ENCODE results near the gene LDLR. TPM values are rescaled to one million over a fixed set of nuclear protein-coding genes. Genes with fewer than 3 reads are reported as not detected.
"Not testable (repeated sequence)": the region's sequence is repeated elsewhere in the genome, so short reads cannot be mapped to it uniquely, and the experiment has no call there.

LDLR gene
- total RNA-seq, 4 donors from 2014 or later: 26.4 to 275 (median 109) TPM

DNA sequence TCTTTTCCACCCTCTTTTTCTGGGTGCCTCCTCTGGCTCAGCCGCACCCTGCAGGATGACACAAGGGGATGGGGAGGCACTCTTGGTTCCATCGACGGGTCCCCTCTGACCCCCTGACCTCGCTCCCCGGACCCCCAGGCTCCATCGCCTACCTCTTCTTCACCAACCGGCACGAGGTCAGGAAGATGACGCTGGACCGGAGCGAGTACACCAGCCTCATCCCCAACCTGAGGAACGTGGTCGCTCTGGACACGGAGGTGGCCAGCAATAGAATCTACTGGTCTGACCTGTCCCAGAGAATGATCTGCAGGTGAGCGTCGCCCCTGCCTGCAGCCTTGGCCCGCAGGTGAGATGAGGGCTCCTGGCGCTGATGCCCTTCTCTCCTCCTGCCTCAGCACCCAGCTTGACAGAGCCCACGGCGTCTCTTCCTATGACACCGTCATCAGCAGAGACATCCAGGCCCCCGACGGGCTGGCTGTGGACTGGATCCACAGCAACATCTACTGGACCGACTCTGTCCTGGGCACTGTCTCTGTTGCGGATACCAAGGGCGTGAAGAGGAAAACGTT, 24.0 kb downstream of the LDLR start:
- Histone ChIP-seq H3K27me3 (no peaks in the 10 kb centered on the region), H3K4me3 (no peak overlapping the region), H3K4me1 (no peaks in the 10 kb centered on the region), H3K9me3 (no peaks in the 10 kb centered on the region), H3K27ac (no peak overlapping the region), H3K36me3 (peaks cover 0 to 91% (median 38%) of the 10 kb centered on the region in 4 donors)
- no peak for TF ChIP-seq EP300 (IDR thresholded peaks at IDR 0.05; ENCODE audit: low read depth)
- TF ChIP-seq POLR2AphosphoS5 (IDR thresholded peaks at IDR 0.05): no peak
- TF ChIP-seq, protein P1, sequence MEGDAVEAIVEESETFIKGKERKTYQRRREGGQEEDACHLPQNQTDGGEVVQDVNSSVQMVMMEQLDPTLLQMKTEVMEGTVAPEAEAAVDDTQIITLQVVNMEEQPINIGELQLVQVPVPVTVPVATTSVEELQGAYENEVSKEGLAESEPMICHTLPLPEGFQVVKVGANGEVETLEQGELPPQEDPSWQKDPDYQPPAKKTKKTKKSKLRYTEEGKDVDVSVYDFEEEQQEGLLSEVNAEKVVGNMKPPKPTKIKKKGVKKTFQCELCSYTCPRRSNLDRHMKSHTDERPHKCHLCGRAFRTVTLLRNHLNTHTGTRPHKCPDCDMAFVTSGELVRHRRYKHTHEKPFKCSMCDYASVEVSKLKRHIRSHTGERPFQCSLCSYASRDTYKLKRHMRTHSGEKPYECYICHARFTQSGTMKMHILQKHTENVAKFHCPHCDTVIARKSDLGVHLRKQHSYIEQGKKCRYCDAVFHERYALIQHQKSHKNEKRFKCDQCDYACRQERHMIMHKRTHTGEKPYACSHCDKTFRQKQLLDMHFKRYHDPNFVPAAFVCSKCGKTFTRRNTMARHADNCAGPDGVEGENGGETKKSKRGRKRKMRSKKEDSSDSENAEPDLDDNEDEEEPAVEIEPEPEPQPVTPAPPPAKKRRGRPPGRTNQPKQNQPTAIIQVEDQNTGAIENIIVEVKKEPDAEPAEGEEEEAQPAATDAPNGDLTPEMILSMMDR (IDR thresholded peaks at IDR 0.05): no peak
- TF ChIP-seq POLR2A (IDR thresholded peaks at IDR 0.05): no peak
- 96% methylated on average over 23 of the region's 27 CpGs; no CpG with 5 or more reads in 1 of the 2 donors for WGBS, 2 donors (ENCODE audit: low coverage in 1 of 2)
- intact Hi-C loops (cut with DNase I; ENCODE audit: low total_unique reads): loop anchor here (10.0 kb wide), 1 partner anchor 332 kb away; no protein-coding TSS in a partner anchor
- in situ Hi-C loops (cut with MboI; ENCODE audit: low pct_ligation_motif_present in 1 of 4, low pct_unique_long_range_greater_than_20kb in 1 of 4, low sequenced_read_pairs in 3 of 4): loop anchor here in 1 of 4 donors (10.0 kb wide), 1 partner anchor 78 kb away; no protein-coding TSS in a partner anchor
- no peak for DNase-seq

DNA sequence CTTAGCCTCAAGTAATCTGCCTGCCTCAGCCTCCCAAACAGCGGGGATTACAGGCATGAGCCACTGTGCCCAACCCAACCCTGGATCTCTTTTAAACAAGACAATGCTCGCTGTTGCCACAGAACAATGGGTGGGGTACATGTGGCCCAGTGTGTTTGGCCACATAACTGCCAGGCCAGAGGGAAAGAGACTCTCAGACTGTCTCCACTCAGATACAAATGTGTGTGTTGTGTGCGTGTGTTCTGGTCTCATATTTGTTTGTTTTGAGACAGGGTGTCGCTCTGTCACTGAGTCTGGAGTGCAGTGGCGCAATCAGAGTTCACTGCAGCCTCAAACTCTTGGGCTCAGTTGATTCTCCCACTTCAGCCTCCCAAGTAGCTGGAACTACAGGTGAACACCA, 25.8 kb downstream of the LDLR start:
- Histone ChIP-seq H3K4me1 (no peaks in the 10 kb centered on the region), H3K9me3 (no peaks in the 10 kb centered on the region), H3K27ac (no peak overlapping the region), H3K27me3 (no peaks in the 10 kb centered on the region), H3K4me3 (no peak overlapping the region), H3K36me3 (peaks cover 0 to 80% (median 35%) of the 10 kb centered on the region in 4 donors)
- no peak for DNase-seq
- in situ Hi-C loops (cut with MboI; ENCODE audit: low pct_ligation_motif_present in 1 of 4, low pct_unique_long_range_greater_than_20kb in 1 of 4, low sequenced_read_pairs in 3 of 4) (loop anchor here in 1 of 4 donors (10.0 kb wide), 1 partner anchor 80 kb away; no protein-coding TSS in a partner anchor), intact Hi-C loops (cut with DNase I; ENCODE audit: low total_unique reads) (loop anchor here (10.0 kb wide), 1 partner anchor 330 kb away; no protein-coding TSS in a partner anchor)
- WGBS, 2 donors (ENCODE audit: low coverage in 1 of 2): 93% methylated on average over 5 of the region's 5 CpGs; no CpG with 5 or more reads in 1 of the 2 donors
- TF ChIP-seq POLR2AphosphoS5 (IDR thresholded peaks at IDR 0.05): no peak
- TF ChIP-seq EP300 (IDR thresholded peaks at IDR 0.05; ENCODE audit: low read depth): no peak
- TF ChIP-seq POLR2A (IDR thresholded peaks at IDR 0.05): no peak
- TF ChIP-seq, protein P1 (IDR thresholded peaks at IDR 0.05): no peak

DNA sequence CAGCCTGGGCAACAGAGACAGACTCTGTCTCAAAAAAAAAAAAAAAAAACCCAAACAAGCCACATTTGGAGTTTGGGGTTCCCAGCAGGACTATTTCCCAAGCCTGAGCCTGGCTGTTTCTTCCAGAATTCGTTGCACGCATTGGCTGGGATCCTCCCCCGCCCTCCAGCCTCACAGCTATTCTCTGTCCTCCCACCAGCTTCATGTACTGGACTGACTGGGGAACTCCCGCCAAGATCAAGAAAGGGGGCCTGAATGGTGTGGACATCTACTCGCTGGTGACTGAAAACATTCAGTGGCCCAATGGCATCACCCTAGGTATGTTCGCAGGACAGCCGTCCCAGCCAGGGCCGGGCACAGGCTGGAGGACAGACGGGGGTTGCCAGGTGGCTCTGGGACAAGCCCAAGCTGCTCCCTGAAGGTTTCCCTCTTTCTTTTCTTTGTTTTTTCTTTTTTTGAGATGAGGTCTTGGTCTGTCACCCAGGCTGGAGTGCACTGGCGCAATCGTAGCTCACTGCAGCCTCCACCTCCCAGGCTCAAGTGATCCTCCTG, 26.7 kb downstream of the LDLR start:
- Histone ChIP-seq H3K4me1 (no peaks in the 10 kb centered on the region), H3K4me3 (no peak overlapping the region), H3K27ac (no peak overlapping the region), H3K27me3 (no peaks in the 10 kb centered on the region), H3K36me3 (peaks cover 0 to 80% (median 39%) of the 10 kb centered on the region in 4 donors), H3K9me3 (no peaks in the 10 kb centered on the region)
- TF ChIP-seq, protein P1 (IDR thresholded peaks at IDR 0.05): no peak
- TF ChIP-seq POLR2A (IDR thresholded peaks at IDR 0.05) (no peak), POLR2AphosphoS5 (IDR thresholded peaks at IDR 0.05) (no peak), EP300 (IDR thresholded peaks at IDR 0.05; ENCODE audit: low read depth) (no peak)
- no peak for DNase-seq
- intact Hi-C loops (cut with DNase I; ENCODE audit: low total_unique reads) (loop anchor here (10.0 kb wide), 1 partner anchor 329 kb away; no protein-coding TSS in a partner anchor), in situ Hi-C loops (cut with MboI; ENCODE audit: low pct_ligation_motif_present in 1 of 4, low pct_unique_long_range_greater_than_20kb in 1 of 4, low sequenced_read_pairs in 3 of 4) (loop anchor here in 1 of 4 donors (10.0 kb wide), 1 partner anchor 81 kb away; no protein-coding TSS in a partner anchor)
- WGBS, 2 donors (ENCODE audit: low coverage in 1 of 2): 95% methylated on average over 11 of the region's 11 CpGs; no CpG with 5 or more reads in 1 of the 2 donors

DNA sequence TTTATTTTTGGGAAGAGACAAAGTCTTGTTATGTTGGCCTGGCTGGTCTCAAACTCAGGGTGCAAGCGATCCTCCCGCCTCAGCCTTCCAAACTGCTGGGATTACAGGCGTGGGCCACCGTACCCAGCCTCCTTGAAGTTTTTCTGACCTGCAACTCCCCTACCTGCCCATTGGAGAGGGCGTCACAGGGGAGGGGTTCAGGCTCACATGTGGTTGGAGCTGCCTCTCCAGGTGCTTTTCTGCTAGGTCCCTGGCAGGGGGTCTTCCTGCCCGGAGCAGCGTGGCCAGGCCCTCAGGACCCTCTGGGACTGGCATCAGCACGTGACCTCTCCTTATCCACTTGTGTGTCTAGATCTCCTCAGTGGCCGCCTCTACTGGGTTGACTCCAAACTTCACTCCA, 27.2 kb downstream of the LDLR start:
- no peak for DNase-seq
- intact Hi-C loops (cut with DNase I; ENCODE audit: low total_unique reads): loop anchor here (10.0 kb wide), 1 partner anchor 328 kb away; no protein-coding TSS in a partner anchor
- 95 to 100% methylated on average over 1 to 9 of the region's 9 CpGs for WGBS, 2 donors (ENCODE audit: low coverage in 1 of 2)
- TF ChIP-seq EP300 (IDR thresholded peaks at IDR 0.05; ENCODE audit: low read depth) (no peak), POLR2AphosphoS5 (IDR thresholded peaks at IDR 0.05) (no peak), POLR2A (IDR thresholded peaks at IDR 0.05) (no peak)
- TF ChIP-seq, protein P1 (IDR thresholded peaks at IDR 0.05): no peak
- no peaks in the 10 kb centered on the region for H3K27me3 ChIP-seq
- H3K9me3 ChIP-seq: no peaks in the 10 kb centered on the region
- in situ Hi-C loops (cut with MboI; ENCODE audit: low pct_ligation_motif_present in 1 of 4, low pct_unique_long_range_greater_than_20kb in 1 of 4, low sequenced_read_pairs in 3 of 4): loop anchor here in 1 of 4 donors (10.0 kb wide), 1 partner anchor 82 kb away; no protein-coding TSS in a partner anchor
- H3K4me1 ChIP-seq: no peaks in the 10 kb centered on the region
- H3K27ac ChIP-seq: no peak overlapping the region
- H3K4me3 ChIP-seq: no peak overlapping the region
- peaks cover 0 to 80% (median 36%) of the 10 kb centered on the region in 4 donors for H3K36me3 ChIP-seq

DNA sequence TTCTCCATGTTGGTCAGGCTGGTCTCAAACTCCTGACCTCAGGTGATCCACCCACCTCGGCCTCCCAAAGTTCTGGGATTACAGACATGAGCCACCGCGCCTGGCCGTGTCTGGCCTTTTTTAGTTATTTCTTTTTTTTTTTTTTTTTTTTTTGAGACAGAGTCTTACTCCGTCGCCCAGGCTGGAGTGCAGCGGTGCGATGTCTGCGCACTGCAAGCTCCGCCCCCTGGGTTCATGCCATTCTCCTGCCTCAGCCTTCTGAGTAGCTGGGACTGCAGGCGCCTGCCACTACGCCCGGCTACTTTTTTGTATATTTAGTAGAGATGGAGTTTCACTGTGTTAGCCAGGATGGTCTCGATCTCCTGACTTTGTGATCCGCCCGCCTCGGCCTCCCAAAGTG, 32.7 kb downstream of the LDLR start:
- H3K27ac ChIP-seq; H3K4me3 ChIP-seq; intact Hi-C loops (cut with DNase I; ENCODE audit: low total_unique reads); H3K27me3 ChIP-seq; H3K9me3 ChIP-seq; DNase-seq; H3K4me1 ChIP-seq: not testable (repeated sequence)
- WGBS, 2 donors (ENCODE audit: low coverage in 1 of 2): 95 to 100% methylated on average over 1 to 17 of the region's 17 CpGs
- H3K36me3 ChIP-seq: peaks cover 0 to 53% (median 23%) of the 10 kb centered on the region in 4 donors
- in situ Hi-C loops (cut with MboI; ENCODE audit: low pct_ligation_motif_present in 1 of 4, low pct_unique_long_range_greater_than_20kb in 1 of 4, low sequenced_read_pairs in 3 of 4): loop anchor here in 2 of 4 donors (10.0 kb wide), 2 partner anchors 87 to 187 kb away; no protein-coding TSS in a partner anchor

All from transverse colon (tissue), 4 donors.